A673 (cell line): ENCODE data around the gene ARHGAP22. TPM values are rescaled to one million over a fixed set of nuclear protein-coding genes. Genes with fewer than 3 reads are reported as not detected.
A peak's percentile ranks its signal among the peaks of the same experiment; 100 is the strongest.

Experiments
- BruUV-seq: library from RNA; stranded (reverse); fragments of 400-500 nt; replicated peaks from 2 replicates; lab custom pipeline; 2021; lab: Mats Ljungman, UMichigan
- CTCF ChIA-PET: fragments of 300-600 bp; sonication (Branson Sonifier 250); formaldehyde crosslinking; loops from one replicate; lab custom pipeline; 2022; ENCODE audit warnings: antibody characterized with exemption; lab: Charles Lee
- POLR2A ChIA-PET: fragments of 300-600 bp; sonication (Branson Sonifier 250); formaldehyde crosslinking; loops from one replicate; lab custom pipeline; 2022; ENCODE audit warnings: antibody characterized with exemption; ENCODE audit not compliant: low non-redundant PET; lab: Charles Lee
- DNase-seq: peaks from one replicate; pipeline ENCODE4 v3.0.0-alpha.2; 2015; ENCODE audit warnings: low spot score
- H3K27ac ChIP-seq: fragments of 200-600 bp; sonication (generic); 2 replicates; pipeline ENCODE4 v1.5.1; 2016; ENCODE audit warnings: mixed run types, low read depth, mild to moderate bottlenecking, mixed read lengths, antibody characterized with exemption, low read length; ENCODE audit not compliant: poor library complexity, severe bottlenecking
- H3K27me3 ChIP-seq: fragments of 200-600 bp; sonication (generic); replicated peaks from 2 replicates; pipeline ENCODE4 v1.6.1; 2017; ENCODE audit warnings: mixed run types, low read depth, mild to moderate bottlenecking, mixed read lengths, antibody characterized with exemption, low read length; ENCODE audit not compliant: insufficient read depth, poor library complexity
- H3K36me3 ChIP-seq: fragments of 200-600 bp; sonication (generic); 2 replicates; pipeline ENCODE4 v1.6.1; 2016; ENCODE audit warnings: mixed run types, mild to moderate bottlenecking, mixed read lengths, antibody characterized with exemption, low read length; ENCODE audit not compliant: insufficient read depth, poor library complexity, severe bottlenecking
- H3K4me1 ChIP-seq: fragments of 200-600 bp; sonication (generic); 2 replicates; pipeline ENCODE4 v1.6.1; 2017; ENCODE audit warnings: mixed run types, mild to moderate bottlenecking, mixed read lengths, antibody characterized with exemption, low read length; ENCODE audit not compliant: insufficient read depth, poor library complexity, severe bottlenecking
- H3K4me3 ChIP-seq: fragments of 200-600 bp; sonication (generic); 2 replicates; pipeline ENCODE4 v1.5.1; 2016; ENCODE audit warnings: low read depth, mixed run types, mild to moderate bottlenecking, mixed read lengths, low read length; ENCODE audit not compliant: poor library complexity, severe bottlenecking
- H3K9me3 ChIP-seq: fragments of 200-600 bp; sonication (generic); 2 replicates; pipeline ENCODE4 v1.6.1; 2016; ENCODE audit warnings: mixed run types, low read depth, mild to moderate bottlenecking, mixed read lengths, antibody characterized with exemption, low read length; ENCODE audit not compliant: poor library complexity, severe bottlenecking
- CTCF ChIP-seq: fragments of 300-800, 200-600 bp; sonication (generic); conservative IDR thresholded peaks from 2 replicates; pipeline ENCODE4 v1.5.1; 2017; ENCODE audit warnings: low read depth, mild to moderate bottlenecking, antibody characterized with exemption, low read length, moderate library complexity, mixed read lengths
- EZH2 ChIP-seq: fragments of 200-600 bp; sonication (generic); IDR thresholded peaks from 2 replicates; pipeline ENCODE4 v1.6.1; 2017; ENCODE audit warnings: borderline replicate concordance, low read depth, mild to moderate bottlenecking, mixed read lengths, antibody characterized with exemption, low read length; ENCODE audit not compliant: poor library complexity, severe bottlenecking
- intact Hi-C: fragments of 100-400 bp; cut with micrococcal nuclease; formaldehyde crosslinking; loops from one replicate; pipeline ENCODE4 v1.10.0; 2022; ENCODE audit not compliant: unreplicated experiment
- total RNA-seq: library from RNA; stranded (reverse); gene quantifications from 2 replicates; pipeline ENCODE4 v1.2.3, GENCODE V29; 2021

ARHGAP22 gene
- total RNA-seq, 1 experiment from 2014 or later = 0.47 TPM

- no peaks in the 10 kb centered on the region for H3K27me3 ChIP-seq
- POLR2A ChIA-PET = no interaction called here
- H3K4me1 ChIP-seq = peaks cover 48% of the 10 kb centered on the region
- no TSS peak for BruUV-seq
- TF ChIP-seq CTCF (no peak), EZH2 (no peak)
- CTCF ChIA-PET = no interaction called here
- peak overlapping the region; percentile 66 for H3K27ac ChIP-seq
- DNase-seq = peak; percentile 37
- no peaks in the 10 kb centered on the region for H3K36me3 ChIP-seq
- intact Hi-C loops = no loop called here
- H3K9me3 ChIP-seq = no peaks in the 10 kb centered on the region
- no peak overlapping the region for H3K4me3 ChIP-seq
These were observed 200.2 kb downstream of the ARHGAP22 start for GRCh38 chr10:48404646-48405045.

- peaks cover 52% of the 10 kb centered on the region for H3K4me1 ChIP-seq
- CTCF ChIA-PET = no interaction called here
- BruUV-seq = no TSS peak
- no peak for DNase-seq
- H3K4me3 ChIP-seq = no peak overlapping the region
- no peaks in the 10 kb centered on the region for H3K27me3 ChIP-seq
- TF ChIP-seq EZH2 (no peak), CTCF (no peak)
- no peaks in the 10 kb centered on the region for H3K9me3 ChIP-seq
- POLR2A ChIA-PET = no interaction called here
- intact Hi-C loops = no loop called here
- H3K36me3 ChIP-seq = no peaks in the 10 kb centered on the region
- no peak overlapping the region for H3K27ac ChIP-seq
These were observed 204.0 kb downstream of the ARHGAP22 start for GRCh38 chr10:48400850-48401220.

- CTCF ChIA-PET = no interaction called here
These were observed 204.6 kb downstream of the ARHGAP22 start for GRCh38 chr10:48400129-48400849.

More at GRCh38 chr10:48400129-48400849, 204.6 kb downstream of the ARHGAP22 start:
- no peaks in the 10 kb centered on the region for H3K36me3 ChIP-seq
- H3K9me3 ChIP-seq = no peaks in the 10 kb centered on the region
- no TSS peak for BruUV-seq
- TF ChIP-seq CTCF (no peak), EZH2 (no peak)
- intact Hi-C loops = no loop called here
- POLR2A ChIA-PET = no interaction called here
- H3K4me1 ChIP-seq = peaks cover 47% of the 10 kb centered on the region
- DNase-seq = no peak
- H3K27me3 ChIP-seq = no peaks in the 10 kb centered on the region
- no peak overlapping the region for H3K27ac ChIP-seq
- H3K4me3 ChIP-seq = no peak overlapping the region
